Caco-2 (cell line): ENCODE data around the gene PATE3. TPM values are rescaled to one million over a fixed set of nuclear protein-coding genes. Genes with fewer than 3 reads are reported as not detected.

Experiments
- BruUV-seq: library from RNA; stranded (reverse); fragments of 400-500 nt; replicated peaks from 2 replicates; lab custom pipeline; 2021; lab: Mats Ljungman, UMichigan
- CTCF ChIA-PET: fragments of 300-600 bp; sonication (Branson Sonifier 250); formaldehyde crosslinking; loops from one replicate; lab custom pipeline; 2022; ENCODE audit warnings: antibody characterized with exemption; lab: Charles Lee
- POLR2A ChIA-PET: fragments of 300-600 bp; sonication (Branson Sonifier 250); formaldehyde crosslinking; loops from one replicate; lab custom pipeline; 2022; ENCODE audit warnings: antibody characterized with exemption; lab: Charles Lee
- DNase-seq, 2 experiments: peaks; one replicate each; pipeline versions ENCODE4 v3.0.0 to v3.0.0-alpha.2; 2020 to 2022
- H3K27me3 ChIP-seq: replicated peaks from 2 replicates; pipeline ENCODE4 v1.6.0; 2011; ENCODE audit warnings: low read length; ENCODE audit not compliant: control insufficient read depth, insufficient read depth
- H3K36me3 ChIP-seq: 2 replicates; pipeline ENCODE4 v1.5.1; 2011; ENCODE audit warnings: low read length; ENCODE audit not compliant: control insufficient read depth, insufficient read depth
- H3K4me1 ChIP-seq: fragments of 250-450 bp; sonication (Bioruptor Pico); 2 replicates; pipeline ENCODE4 v1.5.1; 2020; ENCODE audit warnings: mild to moderate bottlenecking
- H3K4me3 ChIP-seq: 2 replicates; pipeline ENCODE4 v1.5.1; 2011; ENCODE audit warnings: low read depth, mild to moderate bottlenecking, control low read depth, low read length
- H3K9me3 ChIP-seq: fragments of 250-450 bp; sonication (Bioruptor Pico); 2 replicates; pipeline ENCODE4 v1.5.1; 2020; ENCODE audit warnings: mild to moderate bottlenecking, moderate library complexity
- H3K27ac Mint-ChIP-seq: one replicate; pipeline ENCODE4 v1.8.0; 2022; ENCODE audit warnings: mixed read lengths; ENCODE audit not compliant: unreplicated experiment
- H3K27me3 Mint-ChIP-seq: one replicate; pipeline ENCODE4 v1.8.0; 2022; ENCODE audit warnings: mixed read lengths; ENCODE audit not compliant: insufficient read depth, unreplicated experiment
- H3K36me3 Mint-ChIP-seq: one replicate; pipeline ENCODE4 v1.8.0; 2022; ENCODE audit warnings: mild to moderate bottlenecking, mixed read lengths; ENCODE audit not compliant: insufficient read depth, unreplicated experiment
- H3K4me1 Mint-ChIP-seq: one replicate; pipeline ENCODE4 v1.8.0; 2022; ENCODE audit warnings: low read depth, mixed read lengths; ENCODE audit not compliant: unreplicated experiment
- H3K4me3 Mint-ChIP-seq: one replicate; pipeline ENCODE4 v1.8.0; 2022; ENCODE audit warnings: mild to moderate bottlenecking, moderate library complexity, mixed read lengths; ENCODE audit not compliant: unreplicated experiment
- H3K9me3 Mint-ChIP-seq: one replicate; pipeline ENCODE4 v1.8.0; 2022; ENCODE audit warnings: mixed read lengths; ENCODE audit not compliant: unreplicated experiment
- intact Hi-C: fragments of 100-400 bp; cut with micrococcal nuclease; formaldehyde crosslinking; loops from one replicate; pipeline ENCODE4 v1.10.0; 2022; ENCODE audit not compliant: unreplicated experiment
- total RNA-seq: library from RNA; stranded (reverse); gene quantifications from 2 replicates; pipeline ENCODE4 v1.2.3, GENCODE V29; 2022
- TF ChIP-seq, protein P1 (sequence below), 2 experiments: fragments of 200-600 bp in 1 of 2; IDR thresholded peaks; 1 replicate in 1 of 2; 2 replicates in 1 of 2; pipeline versions ENCODE4 v1.5.1 to v1.8.0; 2011 to 2022; ENCODE audit warnings: antibody characterized with exemption in 1 of 2, control low read depth in 1 of 2, inconsistent platforms in 1 of 2, low read depth in 1 of 2, low read length in 1 of 2, mild to moderate bottlenecking in 1 of 2, moderate library complexity in 1 of 2; ENCODE audit not compliant: insufficient read depth in 1 of 2, severe bottlenecking in 1 of 2, unreplicated experiment in 1 of 2

Gene PATE3
- total RNA-seq, 1 experiment from 2014 or later: not detected

DNA sequence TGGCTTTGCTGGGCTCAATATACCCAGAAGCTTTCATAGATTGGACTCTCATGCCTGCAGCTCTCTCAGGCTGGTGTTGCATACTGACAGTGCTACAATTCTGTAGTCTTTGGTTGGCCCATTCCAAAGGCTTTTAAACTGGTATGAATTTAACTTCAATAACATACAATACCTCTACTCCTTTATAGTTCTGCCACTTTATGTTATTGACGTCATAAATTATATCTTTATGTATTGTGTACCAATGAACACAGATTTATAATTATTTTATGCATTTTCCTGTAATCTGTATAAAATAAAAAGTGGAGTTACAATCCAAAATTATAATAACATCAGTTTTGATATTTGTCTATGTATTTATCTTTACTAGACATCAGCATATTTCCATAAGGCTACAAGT is 25.5 kb upstream of the PATE3 start:
- Histone ChIP-seq H3K4me3 (no peak overlapping the region), H3K36me3 (no peaks in the 10 kb centered on the region), H3K27me3 (no peaks in the 10 kb centered on the region), H3K9me3 (peaks cover 7% of the 10 kb centered on the region), H3K4me1 (0 out of 2 replicates have a peak, but pooled peaks cover 3% of the 10 kb centered on the region)
- intact Hi-C loops: no loop called here
- ChIA-PET POLR2A (no interaction called here), CTCF (no interaction called here)
- DNase-seq: no peak
- H3K27me3 Mint-ChIP-seq: peaks cover 37% of the 10 kb centered on the region
- TF ChIP-seq, protein P1, sequence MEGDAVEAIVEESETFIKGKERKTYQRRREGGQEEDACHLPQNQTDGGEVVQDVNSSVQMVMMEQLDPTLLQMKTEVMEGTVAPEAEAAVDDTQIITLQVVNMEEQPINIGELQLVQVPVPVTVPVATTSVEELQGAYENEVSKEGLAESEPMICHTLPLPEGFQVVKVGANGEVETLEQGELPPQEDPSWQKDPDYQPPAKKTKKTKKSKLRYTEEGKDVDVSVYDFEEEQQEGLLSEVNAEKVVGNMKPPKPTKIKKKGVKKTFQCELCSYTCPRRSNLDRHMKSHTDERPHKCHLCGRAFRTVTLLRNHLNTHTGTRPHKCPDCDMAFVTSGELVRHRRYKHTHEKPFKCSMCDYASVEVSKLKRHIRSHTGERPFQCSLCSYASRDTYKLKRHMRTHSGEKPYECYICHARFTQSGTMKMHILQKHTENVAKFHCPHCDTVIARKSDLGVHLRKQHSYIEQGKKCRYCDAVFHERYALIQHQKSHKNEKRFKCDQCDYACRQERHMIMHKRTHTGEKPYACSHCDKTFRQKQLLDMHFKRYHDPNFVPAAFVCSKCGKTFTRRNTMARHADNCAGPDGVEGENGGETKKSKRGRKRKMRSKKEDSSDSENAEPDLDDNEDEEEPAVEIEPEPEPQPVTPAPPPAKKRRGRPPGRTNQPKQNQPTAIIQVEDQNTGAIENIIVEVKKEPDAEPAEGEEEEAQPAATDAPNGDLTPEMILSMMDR (IDR thresholded peaks at IDR 0.05; ENCODE audit: insufficient read depth in 1 of 2, low read depth in 1 of 2, low read length in 1 of 2, severe bottlenecking in 1 of 2, unreplicated experiment in 1 of 2): no peak
- no peak overlapping the region for H3K27ac Mint-ChIP-seq
- BruUV-seq: no TSS peak
- H3K36me3 Mint-ChIP-seq: no peaks in the 10 kb centered on the region
- H3K4me3 Mint-ChIP-seq: no peak overlapping the region
- H3K9me3 Mint-ChIP-seq: peaks cover 9% of the 10 kb centered on the region
- no peaks in the 10 kb centered on the region for H3K4me1 Mint-ChIP-seq

DNA sequence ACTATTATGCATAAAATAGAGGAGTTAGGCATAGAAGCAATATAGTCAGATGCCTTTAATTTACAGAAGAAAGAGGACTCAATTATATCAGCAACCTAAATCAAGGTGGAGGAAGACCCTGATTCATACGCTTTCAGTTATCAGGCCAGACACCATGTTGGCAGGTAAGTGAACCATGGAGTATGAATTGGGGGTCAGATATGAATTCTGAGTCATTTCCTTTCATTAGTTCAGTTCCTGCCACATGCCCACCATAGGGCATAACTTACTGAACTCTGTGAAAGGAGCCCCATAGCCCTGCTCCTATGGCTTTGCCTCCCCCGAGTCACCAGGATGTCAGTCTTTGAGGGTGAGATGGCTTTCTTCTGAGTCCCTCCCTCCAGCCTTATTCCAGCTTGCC is 24.4 kb upstream of the PATE3 start:
- TF ChIP-seq, protein P1 (IDR thresholded peaks at IDR 0.05; ENCODE audit: insufficient read depth in 1 of 2, low read depth in 1 of 2, low read length in 1 of 2, severe bottlenecking in 1 of 2, unreplicated experiment in 1 of 2): no peak
- no peaks in the 10 kb centered on the region for H3K27me3 ChIP-seq
- no peak overlapping the region for H3K27ac Mint-ChIP-seq
- ChIA-PET CTCF (no interaction called here), POLR2A (no interaction called here)
- no TSS peak for BruUV-seq
- peaks cover 8% of the 10 kb centered on the region for H3K9me3 Mint-ChIP-seq
- intact Hi-C loops: no loop called here
- DNase-seq: no peak
- H3K36me3 ChIP-seq: no peaks in the 10 kb centered on the region
- H3K4me3 Mint-ChIP-seq: no peak overlapping the region
- H3K36me3 Mint-ChIP-seq: no peaks in the 10 kb centered on the region
- peaks cover 7% of the 10 kb centered on the region for H3K9me3 ChIP-seq
- H3K4me1 Mint-ChIP-seq: no peaks in the 10 kb centered on the region
- H3K4me3 ChIP-seq: no peak overlapping the region
- H3K4me1 ChIP-seq: 0 out of 2 replicates have a peak, but pooled peaks cover 3% of the 10 kb centered on the region
- H3K27me3 Mint-ChIP-seq: peaks cover 41% of the 10 kb centered on the region

DNA sequence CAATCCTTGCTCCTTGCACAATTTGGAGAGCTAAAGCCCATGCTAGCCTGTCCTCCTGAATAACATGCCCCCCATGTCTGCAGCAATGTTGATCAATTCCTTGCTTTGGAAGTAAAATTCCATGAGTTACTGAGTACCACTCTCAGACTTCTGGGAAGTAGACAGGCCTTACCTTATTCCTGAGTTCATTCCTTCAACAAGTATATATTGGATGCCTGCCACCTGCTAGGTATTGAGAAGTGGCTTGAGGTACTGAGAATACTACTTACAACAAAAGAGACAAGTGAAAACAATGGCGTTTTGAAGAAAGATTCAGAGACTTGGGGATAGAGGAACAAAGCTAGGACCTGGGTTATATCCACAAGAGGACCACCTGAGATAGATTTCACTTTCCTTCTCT is 21.7 kb upstream of the PATE3 start:
- TF ChIP-seq, protein P1 (IDR thresholded peaks at IDR 0.05; ENCODE audit: insufficient read depth in 1 of 2, low read depth in 1 of 2, low read length in 1 of 2, severe bottlenecking in 1 of 2, unreplicated experiment in 1 of 2): no peak

More for the DNA sequence above, 21.7 kb upstream of the PATE3 start:
- Histone ChIP-seq H3K4me1 (0 out of 2 replicates have a peak, but pooled peaks cover 3% of the 10 kb centered on the region), H3K9me3 (no peaks in the 10 kb centered on the region), H3K4me3 (no peak overlapping the region), H3K27me3 (0 out of 2 replicates have a peak, but pooled peaks cover 2% of the 10 kb centered on the region), H3K36me3 (no peaks in the 10 kb centered on the region)
- no peaks in the 10 kb centered on the region for H3K36me3 Mint-ChIP-seq
- H3K27ac Mint-ChIP-seq: no peak overlapping the region
- BruUV-seq: no TSS peak
- no peaks in the 10 kb centered on the region for H3K4me1 Mint-ChIP-seq
- no peak for DNase-seq
- no peaks in the 10 kb centered on the region for H3K9me3 Mint-ChIP-seq
- ChIA-PET CTCF (no interaction called here), POLR2A (no interaction called here)
- intact Hi-C loops: no loop called here
- no peak overlapping the region for H3K4me3 Mint-ChIP-seq
- H3K27me3 Mint-ChIP-seq: peaks cover 35% of the 10 kb centered on the region
